Osteocyte (in vitro differentiated cells): ENCODE results near the gene GTF2H1. TPM values are rescaled to one million over a fixed set of nuclear protein-coding genes. Genes with fewer than 3 reads are reported as not detected.
A peak's percentile ranks its signal among the peaks of the same experiment; 100 is the strongest.
"Not testable (repeated sequence)": the region's sequence is repeated elsewhere in the genome, so short reads cannot be mapped to it uniquely, and the experiment has no call there.

Experiments
- DNase-seq: peaks from one replicate; pipeline ENCODE4 v3.0.0; 2021; ENCODE audit warnings: mixed read lengths; ENCODE audit not compliant: unreplicated experiment; ENCODE audit errors: extremely low spot score
- H3K27ac Mint-ChIP-seq: one replicate; pipeline ENCODE4 v1.8.0; 2021; ENCODE audit warnings: mild to moderate bottlenecking, mixed read lengths; ENCODE audit not compliant: unreplicated experiment
- H3K27me3 Mint-ChIP-seq: one replicate; pipeline ENCODE4 v1.8.0; 2021; ENCODE audit warnings: mixed read lengths; ENCODE audit not compliant: unreplicated experiment
- H3K36me3 Mint-ChIP-seq: one replicate; pipeline ENCODE4 v1.8.0; 2021; ENCODE audit warnings: mixed read lengths; ENCODE audit not compliant: unreplicated experiment
- H3K4me1 Mint-ChIP-seq: one replicate; pipeline ENCODE4 v1.8.0; 2021; ENCODE audit warnings: mixed read lengths; ENCODE audit not compliant: unreplicated experiment
- H3K4me3 Mint-ChIP-seq: one replicate; pipeline ENCODE4 v1.8.0; 2021; ENCODE audit warnings: mild to moderate bottlenecking, moderate library complexity, mixed read lengths; ENCODE audit not compliant: unreplicated experiment
- H3K9me3 Mint-ChIP-seq: one replicate; pipeline ENCODE4 v1.8.0; 2021; ENCODE audit warnings: mixed read lengths; ENCODE audit not compliant: unreplicated experiment
- CTCF ChIP-seq: fragments of 200-600 bp; sonication (generic); IDR thresholded peaks from 2 replicates; pipeline ENCODE4 v1.5.0; 2021; ENCODE audit warnings: antibody characterized with exemption, mild to moderate bottlenecking, moderate library complexity
- total RNA-seq: library from RNA; stranded (reverse); gene quantifications from 2 replicates; pipeline ENCODE4 v1.2.1, GENCODE V29; 2021

The GTF2H1 gene
- total RNA-seq, 1 donor from 2014 or later = 91.1 TPM

- no peak for TF ChIP-seq CTCF
- no peaks in the 10 kb centered on the region for H3K27me3 Mint-ChIP-seq
- peak overlapping the region; percentile 87 for H3K27ac Mint-ChIP-seq
Measured at GRCh38 chr11:18395735-18396504, 73.6 kb downstream of the GTF2H1 start.

GRCh38 chr11:18397921-18398320 is 75.6 kb downstream of the GTF2H1 start:
- H3K27ac Mint-ChIP-seq = peak overlapping the region; percentile 7
- no peaks in the 10 kb centered on the region for H3K9me3 Mint-ChIP-seq
- peaks cover 43% of the 10 kb centered on the region for H3K4me1 Mint-ChIP-seq
- peak overlapping the region; percentile 10 for H3K4me3 Mint-ChIP-seq
- DNase-seq = no peak
- no peaks in the 10 kb centered on the region for H3K27me3 Mint-ChIP-seq
- no peak for TF ChIP-seq CTCF
- peaks cover 29% of the 10 kb centered on the region for H3K36me3 Mint-ChIP-seq

More at GRCh38 chr11:18395735-18396504, 73.6 kb downstream of the GTF2H1 start:
- H3K9me3 Mint-ChIP-seq = no peaks in the 10 kb centered on the region
- H3K4me3 Mint-ChIP-seq = peak overlapping the region; percentile 89
- peaks cover 59% of the 10 kb centered on the region for H3K4me1 Mint-ChIP-seq
- peak; percentile 100 for DNase-seq
- peaks cover 22% of the 10 kb centered on the region for H3K36me3 Mint-ChIP-seq

GRCh38 chr11:18401077-18401476 is 78.7 kb downstream of the GTF2H1 start:
- not testable (repeated sequence) for H3K27me3 Mint-ChIP-seq, H3K4me3 Mint-ChIP-seq, DNase-seq, H3K9me3 Mint-ChIP-seq, H3K27ac Mint-ChIP-seq
- H3K36me3 Mint-ChIP-seq = peaks cover 45% of the 10 kb centered on the region
- peaks cover 24% of the 10 kb centered on the region for H3K4me1 Mint-ChIP-seq

DNA sequence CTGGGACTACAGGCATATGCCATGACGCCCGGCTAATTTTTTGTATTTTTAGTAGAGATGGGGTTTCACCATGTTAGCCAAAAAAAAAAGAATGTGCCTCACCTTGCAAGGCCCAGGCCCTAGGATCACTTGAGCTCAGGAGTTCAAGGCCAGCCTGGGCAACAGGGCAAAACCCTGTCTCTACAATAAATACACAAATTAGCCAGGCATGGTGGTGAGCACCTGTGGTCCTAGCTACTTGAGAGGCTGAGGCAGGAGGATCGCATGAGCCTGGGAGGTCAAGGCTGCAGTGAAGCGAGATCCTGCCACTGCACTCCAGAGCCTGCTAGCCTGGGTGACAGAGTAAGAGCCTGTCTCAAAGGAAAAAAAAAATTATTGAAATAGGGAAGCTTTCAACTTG is 81.7 kb downstream of the GTF2H1 start:
- Mint-ChIP-seq H3K27me3 (no peaks in the 10 kb centered on the region), H3K36me3 (peaks cover 45% of the 10 kb centered on the region), H3K4me1 (peaks cover 13% of the 10 kb centered on the region), H3K4me3 (no peak overlapping the region), H3K9me3 (no peaks in the 10 kb centered on the region), H3K27ac (no peak overlapping the region)
- DNase-seq = no peak
- no peak for TF ChIP-seq CTCF

DNA sequence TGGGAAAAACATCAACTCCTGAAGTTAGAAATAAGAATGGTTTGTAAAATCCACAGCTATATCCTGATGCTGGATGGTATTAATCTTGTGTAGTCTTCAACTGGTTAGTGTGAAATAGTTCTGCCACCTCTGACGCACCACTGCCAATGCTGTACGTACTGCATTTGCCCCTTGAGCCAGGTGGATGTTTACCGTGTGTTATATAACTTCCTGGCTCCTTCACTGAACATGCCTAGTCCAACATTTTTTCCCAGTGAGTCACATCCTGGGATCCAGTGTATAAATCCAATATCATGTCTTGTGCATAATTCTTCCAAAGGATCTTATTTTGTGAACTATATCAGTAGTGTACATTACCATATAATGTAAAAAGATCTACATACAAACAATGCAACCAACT is 85.0 kb downstream of the GTF2H1 start:
- H3K4me3 Mint-ChIP-seq, H3K9me3 Mint-ChIP-seq, DNase-seq, H3K27me3 Mint-ChIP-seq: not testable (repeated sequence)
- Mint-ChIP-seq H3K36me3 (peaks cover 30% of the 10 kb centered on the region), H3K27ac (peak overlapping the region; percentile 60), H3K4me1 (peaks cover 19% of the 10 kb centered on the region)

- DNase-seq = no peak
- no peak overlapping the region for H3K4me3 Mint-ChIP-seq
- H3K9me3 Mint-ChIP-seq = no peaks in the 10 kb centered on the region
- no peak overlapping the region for H3K27ac Mint-ChIP-seq
- peaks cover 13% of the 10 kb centered on the region for H3K4me1 Mint-ChIP-seq
- peaks cover 19% of the 10 kb centered on the region for H3K36me3 Mint-ChIP-seq
- no peaks in the 10 kb centered on the region for H3K27me3 Mint-ChIP-seq
- no peak for TF ChIP-seq CTCF
Measured at GRCh38 chr11:18408558-18409291, 86.4 kb downstream of the GTF2H1 start.
